Spleen (tissue), 13 donors: Measurements from ENCODE around the gene AIM2. TPM values are rescaled to one million over a fixed set of nuclear protein-coding genes. Genes with fewer than 3 reads are reported as not detected.

Experiments
- DNase-seq: peaks from one replicate; pipeline ENCODE4 v3.0.0-alpha.2; 2020
- H3K27ac ChIP-seq, 8 donors: fragments of 200-600 bp; sonication (generic) in 7 of 8; 1 replicate in 4 of 8; 2 replicates in 4 of 8; pipeline versions ENCODE4 v1.5.0 to v1.8.0; 2016 to 2021; ENCODE audit warnings: inconsistent platforms in 4 of 8, mild to moderate bottlenecking in 4 of 8, moderate library complexity in 1 of 8
- H3K27me3 ChIP-seq, 7 donors: fragments of 200-600 bp; sonication (generic) in 6 of 7; replicated peaks in 1 of 7; 1 replicate in 4 of 7; 2 replicates in 3 of 7; pipeline versions ENCODE4 v1.5.0 to v1.8.0; 2016 to 2021; ENCODE audit warnings: inconsistent platforms in 3 of 7, mild to moderate bottlenecking in 1 of 7
- H3K36me3 ChIP-seq, 6 donors: fragments of 200-600 bp; sonication (generic) in 5 of 6; 1 replicate in 4 of 6; 2 replicates in 2 of 6; pipeline versions ENCODE4 v1.5.0 to v1.8.0; 2016 to 2021; ENCODE audit warnings: inconsistent platforms in 2 of 6
- H3K4me1 ChIP-seq, 6 donors: fragments of 200-600 bp; sonication (generic) in 5 of 6; 1 replicate in 3 of 6; 2 replicates in 3 of 6; pipeline versions ENCODE4 v1.5.0 to v1.8.0; 2016 to 2021; ENCODE audit warnings: inconsistent platforms in 3 of 6
- H3K4me3 ChIP-seq, 8 donors: fragments of 200-600 bp; sonication (generic) in 7 of 8; 1 replicate in 4 of 8; 2 replicates in 4 of 8; pipeline versions ENCODE4 v1.5.0 to v1.8.0; 2016 to 2021; ENCODE audit warnings: inconsistent platforms in 4 of 8, mild to moderate bottlenecking in 4 of 8, moderate library complexity in 2 of 8
- H3K9me3 ChIP-seq, 8 donors: fragments of 200-600 bp; sonication (generic) in 7 of 8; 1 replicate in 4 of 8; 2 replicates in 4 of 8; pipeline versions ENCODE4 v1.5.0 to v1.8.0; 2016 to 2021; ENCODE audit warnings: inconsistent platforms in 4 of 8
- POLR2A ChIP-seq, 3 donors: fragments of 450-650 bp; IDR thresholded peaks; one replicate each; pipeline ENCODE4 v1.5.1; 2017; ENCODE audit warnings: antibody characterized with exemption in 3 of 3, mild to moderate bottlenecking in 1 of 3
- POLR2AphosphoS5 ChIP-seq, 3 donors: sonication (generic); formaldehyde crosslinking; IDR thresholded peaks; one replicate each; pipeline ENCODE4 v1.5.1; 2017; ENCODE audit warnings: antibody characterized with exemption in 3 of 3
- WGBS, 5 donors: extraction: QIAGEN DNeasy Blood & Tissue Kit in 3 of 5; methylation state at CpG; one replicate each; pipeline versions ENCODE4 v1.1.5 to v1.1.7; 2013 to 2018; 5-methylcytosine and 5-hydroxymethylcytosine counted together
- intact Hi-C: fragments of 100-400 bp; cut with DNase I; formaldehyde crosslinking; loops from one replicate; pipeline ENCODE4 v1.15.0; 2023; ENCODE audit warnings: low total_unique reads
- long read RNA-seq, 2 donors: transcript quantifications; one replicate each; lab custom pipeline, GENCODE V29; 2026
- polyA plus RNA-seq, 3 donors: library from polyadenylated mRNA; stranded (reverse); fragments of 200-250 nt; gene quantifications; one replicate each; pipeline ENCODE4 v1.2.1, GENCODE V29; 2013
- total RNA-seq, 7 donors: library from RNA; depleted of rRNA in 3 of 7; stranded (reverse); fragments of >200 nt in 3 of 7; fragmentation: NEBNext Ultra II Directional in 4 of 7; extraction: Animal tissue kit (Norgen Biotek cat#: 25700) in 4 of 7; gene quantifications; one replicate each; pipeline versions ENCODE4 v1.1.0 to v1.2.1, GENCODE V29; 2016 to 2021
- TF ChIP-seq, protein P1 (sequence below), 11 experiments: fragments of 200-600 bp in 7 of 11; fragments of 450-650 bp in 4 of 11; sonication (generic) in 4 of 11; IDR thresholded peaks in 8 of 11; conservative IDR thresholded peaks in 3 of 11; 1 replicate in 7 of 11; 2 replicates in 4 of 11; pipeline versions ENCODE4 v1.4.0 to v1.8.0; 2016 to 2021; ENCODE audit warnings: antibody characterized with exemption in 11 of 11, inconsistent platforms in 4 of 11, mild to moderate bottlenecking in 1 of 11
- donor health status: healthy with polysubstance abuse.
- donor health status: DM: no; HTN: no; CAD: no; lungs with moderate emphysema.
- donor health status: DM: no; HTN: no; CAD: no.
- donor health status: Bipolar disorder and iron deficiency.
- donor health status: healthy.
- donor health status: DM: no; HTN: no; CAD: no.
- donor health status: DM: yes; HTN: yes; CAD: no.

Gene AIM2
- 10 to 100 TPM; 29.3 to 73.9 (median 42.6) TPM for total RNA-seq
- polyA plus RNA-seq = 10 to 100 TPM; 26.2 to 57.8 (median 33.4) TPM
- long read RNA-seq, donor 1 = 0 reads
- long read RNA-seq, donor 2, partial matches to known transcripts = 0 of 1 reads
- long read RNA-seq, donor 2, other reads (novel, unspliced or antisense) = 0 of 1 reads

GRCh38 chr1:159076438-159077119 lies at the start of gene AIM2:
AIM2 (minus strand) TSS chr1:159076766; CDS start chr1:159073499, 3,267 bp downstream.
- Histone ChIP-seq H3K36me3 (peaks cover 0 to 16% (median 0%) of the 10 kb centered on the region in 6 donors), H3K4me1 (peaks cover 7 to 70% (median 30%) of the 10 kb centered on the region in 6 donors), H3K9me3 (no peaks in the 10 kb centered on the region), H3K4me3 (peak within 1 kb of the TSS; percentile 19 to 67 (median 36)), H3K27me3 (no peaks in the 10 kb centered on the region), H3K27ac (peak within 1 kb of the TSS; percentile 24 to 94 (median 93))
- peak; percentile 74 for DNase-seq
- TF ChIP-seq POLR2AphosphoS5 (IDR thresholded peaks at IDR 0.05) (peak in 2 of 3 donors; percentile 40 to 92), POLR2A (IDR thresholded peaks at IDR 0.05) (peak in 1 of 3 donors; percentile 72)
- TF ChIP-seq, protein P1, sequence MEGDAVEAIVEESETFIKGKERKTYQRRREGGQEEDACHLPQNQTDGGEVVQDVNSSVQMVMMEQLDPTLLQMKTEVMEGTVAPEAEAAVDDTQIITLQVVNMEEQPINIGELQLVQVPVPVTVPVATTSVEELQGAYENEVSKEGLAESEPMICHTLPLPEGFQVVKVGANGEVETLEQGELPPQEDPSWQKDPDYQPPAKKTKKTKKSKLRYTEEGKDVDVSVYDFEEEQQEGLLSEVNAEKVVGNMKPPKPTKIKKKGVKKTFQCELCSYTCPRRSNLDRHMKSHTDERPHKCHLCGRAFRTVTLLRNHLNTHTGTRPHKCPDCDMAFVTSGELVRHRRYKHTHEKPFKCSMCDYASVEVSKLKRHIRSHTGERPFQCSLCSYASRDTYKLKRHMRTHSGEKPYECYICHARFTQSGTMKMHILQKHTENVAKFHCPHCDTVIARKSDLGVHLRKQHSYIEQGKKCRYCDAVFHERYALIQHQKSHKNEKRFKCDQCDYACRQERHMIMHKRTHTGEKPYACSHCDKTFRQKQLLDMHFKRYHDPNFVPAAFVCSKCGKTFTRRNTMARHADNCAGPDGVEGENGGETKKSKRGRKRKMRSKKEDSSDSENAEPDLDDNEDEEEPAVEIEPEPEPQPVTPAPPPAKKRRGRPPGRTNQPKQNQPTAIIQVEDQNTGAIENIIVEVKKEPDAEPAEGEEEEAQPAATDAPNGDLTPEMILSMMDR (IDR thresholded peaks at IDR 0.05 in 8 of 11, conservative IDR thresholded peaks at IDR 0.05 in 3 of 11) = no peak
- WGBS, 5 donors = 45 to 68% (median 65%) methylated on average over 6 of the region's 6 CpGs
- intact Hi-C loops = no loop called here

- no peaks in the 10 kb centered on the region for H3K36me3 ChIP-seq
- no peaks in the 10 kb centered on the region for H3K4me1 ChIP-seq
- no peaks in the 10 kb centered on the region for H3K27me3 ChIP-seq
- no peak for DNase-seq
- TF ChIP-seq POLR2AphosphoS5 (IDR thresholded peaks at IDR 0.05) (no peak), POLR2A (IDR thresholded peaks at IDR 0.05) (no peak)
- TF ChIP-seq, protein P1 (IDR thresholded peaks at IDR 0.05 in 8 of 11, conservative IDR thresholded peaks at IDR 0.05 in 3 of 11) = no peak
- intact Hi-C loops = no loop called here
- 74 to 84% (median 79%) methylated on average over 5 of the region's 5 CpGs for WGBS, 5 donors
- H3K9me3 ChIP-seq = no peaks in the 10 kb centered on the region
- H3K27ac ChIP-seq = no peak overlapping the region
- H3K4me3 ChIP-seq = no peak overlapping the region
Observed at GRCh38 chr1:159123587-159123986, 47.0 kb upstream of the AIM2 start.

DNA sequence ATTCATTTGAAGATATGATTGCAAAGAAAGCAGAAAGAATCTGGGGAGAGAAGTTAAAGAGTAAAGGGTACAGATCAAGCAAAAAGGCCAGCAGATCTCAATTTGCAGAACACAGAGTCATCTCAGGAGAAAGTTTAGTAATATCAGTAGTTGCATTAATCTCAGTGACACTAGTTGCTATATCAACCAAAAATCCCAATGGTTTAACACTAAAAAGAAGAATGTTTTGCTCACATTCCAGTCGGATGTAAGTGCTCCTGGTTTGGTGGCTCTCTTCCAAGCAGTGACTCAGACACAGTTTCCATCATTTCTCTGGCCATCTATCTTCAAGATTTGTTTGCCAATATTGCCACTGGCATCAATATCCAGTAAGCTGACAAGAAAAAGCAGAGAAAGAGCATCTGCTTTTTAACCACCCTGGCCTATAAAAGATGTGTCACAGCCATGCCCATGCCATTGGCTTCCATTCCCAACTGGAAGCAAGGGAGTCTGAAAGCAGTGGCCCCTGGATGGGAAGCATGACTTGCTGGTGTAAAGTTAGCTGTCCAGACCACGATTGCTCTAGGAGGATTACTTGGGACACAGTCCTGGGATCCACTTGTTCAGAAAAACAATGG lies 45.5 kb upstream of the AIM2 start:
- Histone ChIP-seq H3K36me3 (no peaks in the 10 kb centered on the region), H3K4me1 (no peaks in the 10 kb centered on the region), H3K27me3 (no peaks in the 10 kb centered on the region), H3K9me3 (no peaks in the 10 kb centered on the region), H3K27ac (no peak overlapping the region), H3K4me3 (no peak overlapping the region)
- TF ChIP-seq, protein P1 (IDR thresholded peaks at IDR 0.05 in 8 of 11, conservative IDR thresholded peaks at IDR 0.05 in 3 of 11) = no peak
- TF ChIP-seq POLR2A (IDR thresholded peaks at IDR 0.05) (no peak), POLR2AphosphoS5 (IDR thresholded peaks at IDR 0.05) (no peak)
- intact Hi-C loops = no loop called here
- no peak for DNase-seq
- 64 to 84% (median 70%) methylated on average over 2 of the region's 2 CpGs for WGBS, 5 donors

- no peak overlapping the region for H3K27ac ChIP-seq
- no peaks in the 10 kb centered on the region for H3K4me1 ChIP-seq
- no peaks in the 10 kb centered on the region for H3K27me3 ChIP-seq
- H3K4me3 ChIP-seq = no peak overlapping the region
- H3K36me3 ChIP-seq = no peaks in the 10 kb centered on the region
- WGBS, 5 donors = 89 to 100% (median 95%) methylated on average over 1 of the region's 1 CpG
- no peak for TF ChIP-seq POLR2AphosphoS5 (IDR thresholded peaks at IDR 0.05)
- no peak for TF ChIP-seq POLR2A (IDR thresholded peaks at IDR 0.05)
- TF ChIP-seq, protein P1 (IDR thresholded peaks at IDR 0.05 in 8 of 11, conservative IDR thresholded peaks at IDR 0.05 in 3 of 11) = no peak
- no peaks in the 10 kb centered on the region for H3K9me3 ChIP-seq
- no peak for DNase-seq
- intact Hi-C loops = no loop called here
Observed at GRCh38 chr1:159121526-159121925, 45.0 kb upstream of the AIM2 start.
